CD4-positive, alpha-beta T cell treated with Interleukin-17A for 4 hours (primary cell): ENCODE results near the gene CHCHD3.

Source experiments
- DNase-seq: peaks from one replicate; pipeline ENCODE4 v3.0.0-alpha.2; 2020; ENCODE audit warnings: mixed read lengths

CHCHD3 gene

GRCh38 chr7:132760866-132761265, 321.0 kb downstream of the CHCHD3 start:
- DNase-seq = no peak

- no peak for DNase-seq
Observed at GRCh38 chr7:132760244-132760623, 321.7 kb downstream of the CHCHD3 start.

- DNase-seq = no peak
Observed at GRCh38 chr7:132759482-132760243, 322.2 kb downstream of the CHCHD3 start.

- no peak for DNase-seq
Observed at GRCh38 chr7:132758986-132759385, 322.9 kb downstream of the CHCHD3 start.

GRCh38 chr7:132757783-132758182, 324.1 kb downstream of the CHCHD3 start:
- no peak for DNase-seq

GRCh38 chr7:132756484-132756990, 325.4 kb downstream of the CHCHD3 start:
- DNase-seq = no peak

GRCh38 chr7:132755538-132756483, 326.1 kb downstream of the CHCHD3 start:
- DNase-seq = no peak

GRCh38 chr7:132752431-132752830, 329.5 kb downstream of the CHCHD3 start:
- no peak for DNase-seq

GRCh38 chr7:132751244-132751647, 330.6 kb downstream of the CHCHD3 start:
- no peak for DNase-seq

GRCh38 chr7:132750530-132751217, 331.2 kb downstream of the CHCHD3 start:
- no peak for DNase-seq

- DNase-seq = no peak
Observed at GRCh38 chr7:132750096-132750495, 331.8 kb downstream of the CHCHD3 start.

GRCh38 chr7:132745510-132745909, 336.4 kb downstream of the CHCHD3 start:
- DNase-seq = no peak

- DNase-seq = no peak
Observed at GRCh38 chr7:132743974-132744373, 337.9 kb downstream of the CHCHD3 start.

GRCh38 chr7:132742189-132742612, 339.7 kb downstream of the CHCHD3 start:
- no peak for DNase-seq

GRCh38 chr7:132740176-132740575, 341.7 kb downstream of the CHCHD3 start:
- DNase-seq = no peak

GRCh38 chr7:132739271-132739955, 342.5 kb downstream of the CHCHD3 start:
- DNase-seq = no peak

- DNase-seq = no peak
Observed at GRCh38 chr7:132738254-132738653, 343.6 kb downstream of the CHCHD3 start.

GRCh38 chr7:132735476-132735875, 346.4 kb downstream of the CHCHD3 start:
- DNase-seq = no peak
